Measurements from ENCODE around the gene TBC1D22A. TPM values are rescaled to one million over a fixed set of nuclear protein-coding genes. Genes with fewer than 3 reads are reported as not detected.

TBC1D22A gene
- total and polyA plus RNA-seq, 11 donors: 9.4 to 30.7 (median 18.6) TPM

GRCh38 chr22:47010211-47010610 is 247.8 kb downstream of the TBC1D22A start:
- TF ChIP-seq POLR2A (IDR thresholded peaks at IDR 0.05): no peak
- TF ChIP-seq CTCF (IDR thresholded peaks at IDR 0.05): no peak
- whole genome bisulfite sequencing, 4 donors: 94 to 96% (median 96%) methylated on average over 10 of the region's 10 CpGs

DNA sequence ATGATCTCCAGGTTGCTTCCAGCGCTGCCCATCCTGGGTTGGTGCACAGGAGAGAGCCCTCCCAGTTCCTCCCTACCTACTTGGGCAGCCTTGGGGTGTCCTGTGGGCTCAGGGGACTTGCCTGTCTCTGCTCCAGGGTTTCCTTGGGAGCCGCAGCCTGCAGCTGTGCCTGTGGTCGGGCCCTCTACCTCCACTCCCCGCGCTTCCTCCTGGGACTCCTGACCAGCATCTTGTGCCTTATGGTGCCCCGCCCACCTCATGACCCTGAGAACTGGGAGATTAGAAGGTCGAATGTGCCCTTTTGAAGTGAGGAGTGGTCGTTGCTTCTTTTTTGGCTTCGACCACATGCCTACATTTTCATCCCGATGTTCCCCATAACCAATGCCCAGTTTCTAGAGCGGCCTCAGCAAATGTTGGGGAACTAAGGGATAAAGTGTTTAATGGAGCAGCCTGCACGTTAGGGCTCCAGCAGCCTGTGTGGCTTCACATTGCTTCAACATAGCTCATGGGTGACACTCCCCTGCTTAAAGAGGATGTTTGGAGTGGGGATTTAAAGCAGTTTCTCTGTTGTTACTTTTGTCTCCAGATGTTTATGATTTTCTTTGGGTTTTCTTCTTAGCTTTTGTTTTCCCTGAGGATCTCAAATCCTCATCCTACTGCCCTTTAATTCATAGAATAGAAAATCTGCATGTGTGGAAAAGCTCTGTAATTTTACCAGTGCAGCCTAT is 248.8 kb downstream of the TBC1D22A start:
- 88 to 92% (median 89%) methylated on average over 12 of the region's 12 CpGs for WGBS, 4 donors
- Histone ChIP-seq H3K9me3 (no peaks in the 10 kb centered on the region), H3K27me3 (no peaks in the 10 kb centered on the region), H3K4me3 (no peak overlapping the region), H3K4me1 (peaks cover 0 to 7% (median 3%) of the 10 kb centered on the region in 12 donors), H3K27ac (no peak overlapping the region), H3K36me3 (peaks cover 0 to 27% (median 0%) of the 10 kb centered on the region in 9 donors)
- no peak for ATAC-seq
- no peak for DNase-seq
- intact Hi-C loops (cut with DNase I): no loop called here
- no peak for TF ChIP-seq POLR2A (IDR thresholded peaks at IDR 0.05)
- TF ChIP-seq CTCF (IDR thresholded peaks at IDR 0.05): no peak

More at GRCh38 chr22:47010211-47010610, 247.8 kb downstream of the TBC1D22A start:
- Histone ChIP-seq H3K4me1 (peaks cover 0 to 10% (median 5%) of the 10 kb centered on the region in 12 donors), H3K27me3 (no peaks in the 10 kb centered on the region), H3K36me3 (peaks cover 0 to 31% (median 0%) of the 10 kb centered on the region in 9 donors), H3K27ac (no peak overlapping the region), H3K4me3 (no peak overlapping the region), H3K9me3 (no peaks in the 10 kb centered on the region)
- DNase-seq (no peak), ATAC-seq (no peak)
- intact Hi-C loops (cut with DNase I): no loop called here

- Histone ChIP-seq H3K4me1 (peaks cover 0 to 3% (median 0%) of the 10 kb centered on the region in 12 donors), H3K27ac (no peak overlapping the region), H3K9me3 (no peaks in the 10 kb centered on the region), H3K36me3 (peaks cover 0 to 21% (median 0%) of the 10 kb centered on the region in 9 donors), H3K27me3 (no peaks in the 10 kb centered on the region), H3K4me3 (no peak overlapping the region)
- ATAC-seq: no peak
- WGBS, 4 donors: 89 to 94% (median 92%) methylated on average over 8 of the region's 8 CpGs
- no peak for DNase-seq
- no peak for TF ChIP-seq POLR2A (IDR thresholded peaks at IDR 0.05)
- no peak for TF ChIP-seq CTCF (IDR thresholded peaks at IDR 0.05)
- intact Hi-C loops (cut with DNase I): no loop called here
Measured at GRCh38 chr22:47011859-47012258, 249.4 kb downstream of the TBC1D22A start.

DNA sequence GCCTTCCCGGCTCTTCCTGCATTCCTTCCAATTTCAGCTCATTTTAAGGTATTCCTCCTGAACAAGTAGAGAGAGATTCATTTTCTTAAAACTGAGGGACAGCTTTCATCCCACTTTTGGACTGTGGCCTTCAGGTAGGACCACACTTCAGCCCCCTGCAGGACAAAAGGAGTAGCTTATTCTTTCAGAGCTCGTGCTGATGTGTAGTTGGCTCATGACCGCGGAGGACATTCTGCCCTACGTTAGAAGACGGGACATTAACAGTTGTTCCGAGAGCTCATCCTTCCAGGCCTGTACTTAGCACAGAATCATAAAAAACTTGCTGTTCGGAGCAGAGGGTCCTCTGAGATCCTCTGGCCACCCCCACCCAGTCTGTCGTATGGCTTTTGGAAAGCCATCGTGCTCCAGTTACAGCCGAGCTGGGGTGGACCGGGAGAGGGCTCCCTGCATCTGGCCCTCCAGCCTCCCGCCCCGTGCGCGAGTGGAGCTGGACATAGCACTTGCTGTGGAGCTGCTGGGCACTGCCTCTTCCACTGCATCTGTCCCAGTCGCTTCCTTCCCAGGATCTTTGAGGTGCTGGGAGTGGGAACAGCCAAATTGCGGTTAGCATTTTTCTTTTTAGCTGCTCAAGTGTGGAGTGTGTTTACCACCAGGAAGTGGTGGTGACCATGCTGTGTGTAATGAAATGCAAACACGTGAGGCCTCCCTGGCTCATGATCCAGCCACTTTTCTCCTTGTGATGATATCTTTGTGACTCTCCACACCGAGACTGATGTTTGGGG is 250.3 kb downstream of the TBC1D22A start:
- DNase-seq: no peak
- no peak overlapping the region for H3K27ac ChIP-seq
- no peaks in the 10 kb centered on the region for H3K9me3 ChIP-seq
- WGBS, 4 donors: 93 to 95% (median 95%) methylated on average over 17 to 20 of the region's 20 CpGs
- intact Hi-C loops (cut with DNase I): no loop called here
- TF ChIP-seq CTCF (IDR thresholded peaks at IDR 0.05) (no peak), POLR2A (IDR thresholded peaks at IDR 0.05) (no peak)
- no peaks in the 10 kb centered on the region for H3K27me3 ChIP-seq
- H3K4me1 ChIP-seq: no peaks in the 10 kb centered on the region
- no peak for ATAC-seq
- H3K36me3 ChIP-seq: peaks cover 0 to 17% (median 0%) of the 10 kb centered on the region in 9 donors
- H3K4me3 ChIP-seq: no peak overlapping the region

Measured in heart left ventricle (tissue), 16 donors.